IMR-90 (cell line): ENCODE data around the gene ABHD17A. TPM values are rescaled to one million over a fixed set of nuclear protein-coding genes. Genes with fewer than 3 reads are reported as not detected.
A peak's percentile ranks its signal among the peaks of the same experiment; 100 is the strongest.
"Not testable (repeated sequence)": the region's sequence is repeated elsewhere in the genome, so short reads cannot be mapped to it uniquely, and the experiment has no call there.

ENCODE experiments used
- ATAC-seq: fragments of 200-7000 bp; cut with Tn5 transposase; 2 replicates; pipeline ENCODE4 v1.9.1; 2020; ENCODE audit warnings: low read depth, mild to moderate bottlenecking, moderate library complexity
- BruUV-seq: library from RNA; stranded (reverse); fragments of 400-500 nt; replicated peaks from 2 replicates; lab custom pipeline; 2021; lab: Mats Ljungman, UMichigan
- CTCF ChIA-PET: fragments of 300-600 bp; formaldehyde crosslinking; extraction: SDS; loops from one replicate; lab custom pipeline; 2021; ENCODE audit warnings: antibody characterized with exemption; lab: Yijun Ruan, JAX
- POLR2A ChIA-PET: fragments of 300-600 bp; sonication (Branson Sonifier 250); formaldehyde crosslinking; loops from one replicate; lab custom pipeline; 2022; ENCODE audit warnings: antibody characterized with exemption; ENCODE audit not compliant: unreplicated experiment; lab: Charles Lee
- DNase-seq: peaks from one replicate; pipeline ENCODE4 v3.0.0; 2013
- H2AFZ ChIP-seq: replicated peaks from 2 replicates; pipeline ENCODE3; 2013; ENCODE audit warnings: low read length, mild to moderate bottlenecking; ENCODE audit not compliant: poor library complexity
- H2AK5ac ChIP-seq: 2 replicates; pipeline ENCODE4 v1.6.1; 2013; ENCODE audit warnings: low read depth, low read length, inconsistent platforms
- H2AK9ac ChIP-seq: replicated peaks from 2 replicates; pipeline ENCODE3; 2013; ENCODE audit warnings: mild to moderate bottlenecking, low read depth, low read length, moderate library complexity; ENCODE audit not compliant: poor library complexity
- H2BK120ac ChIP-seq: 2 replicates; pipeline ENCODE4 v1.6.1; 2013; ENCODE audit warnings: low read depth, low read length, inconsistent platforms
- H2BK15ac ChIP-seq: 3 replicates; pipeline ENCODE4 v1.6.1; 2013; ENCODE audit warnings: low read depth, low read length, inconsistent platforms
- H2BK20ac ChIP-seq: 2 replicates; pipeline ENCODE4 v1.6.1; 2013; ENCODE audit warnings: low read depth, mild to moderate bottlenecking, inconsistent platforms, low read length, moderate library complexity
- H2BK5ac ChIP-seq: 2 replicates; pipeline ENCODE4 v1.6.1; 2013; ENCODE audit warnings: mild to moderate bottlenecking, low read depth, low read length, inconsistent platforms; ENCODE audit not compliant: poor library complexity, severe bottlenecking
- H3K14ac ChIP-seq: replicated peaks from 2 replicates; pipeline ENCODE4 v1.6.1; 2013; ENCODE audit warnings: low read depth, low read length, inconsistent platforms
- H3K18ac ChIP-seq: 2 replicates; pipeline ENCODE4 v1.6.1; 2013; ENCODE audit warnings: low read depth, low read length, control low read depth
- H3K23ac ChIP-seq: 2 replicates; pipeline ENCODE4 v1.6.1; 2013; ENCODE audit warnings: low read depth, low read length, inconsistent platforms
- H3K27ac ChIP-seq: 2 replicates; pipeline ENCODE4 v1.5.1; 2013; ENCODE audit warnings: mild to moderate bottlenecking, control low read depth, low read length; ENCODE audit not compliant: insufficient read depth
- H3K27me3 ChIP-seq: 2 replicates; pipeline ENCODE4 v1.6.1; 2013; ENCODE audit warnings: low read length; ENCODE audit not compliant: control insufficient read depth, insufficient read depth
- H3K36me3 ChIP-seq: 2 replicates; pipeline ENCODE4 v1.6.1; 2013; ENCODE audit warnings: low read length, mixed read lengths; ENCODE audit not compliant: control insufficient read depth, insufficient read depth
- H3K4ac ChIP-seq: 2 replicates; pipeline ENCODE4 v1.6.1; 2013; ENCODE audit warnings: low read depth, low read length, inconsistent platforms
- H3K4me1 ChIP-seq: 2 replicates; pipeline ENCODE4 v1.6.1; 2013; ENCODE audit warnings: low read length, mixed read lengths; ENCODE audit not compliant: control insufficient read depth, insufficient read depth
- H3K4me2 ChIP-seq: 2 replicates; pipeline ENCODE4 v1.6.1; 2013; ENCODE audit warnings: low read depth, mild to moderate bottlenecking, control low read depth, low read length, moderate library complexity
- H3K4me3 ChIP-seq: 2 replicates; pipeline ENCODE4 v1.5.1; 2013; ENCODE audit warnings: low read depth, mild to moderate bottlenecking, control low read depth, low read length, moderate library complexity; ENCODE audit not compliant: insufficient read depth
- H3K56ac ChIP-seq: 2 replicates; pipeline ENCODE4 v1.6.1; 2013; ENCODE audit warnings: low read length, inconsistent platforms; ENCODE audit not compliant: insufficient read depth; ENCODE audit errors: extremely low read depth
- H3K79me1 ChIP-seq, 2 experiments: 2 replicates each; pipeline ENCODE4 v1.6.1; 2013; ENCODE audit warnings: low read length in 2 of 2, inconsistent platforms in 1 of 2, low read depth in 1 of 2
- H3K9ac ChIP-seq: 2 replicates; pipeline ENCODE4 v1.6.1; 2013; ENCODE audit warnings: low read depth, low read length, control low read depth
- H3K9me1 ChIP-seq: 2 replicates; pipeline ENCODE4 v1.6.1; 2013; ENCODE audit warnings: low read length, inconsistent platforms; ENCODE audit not compliant: insufficient read depth
- H3K9me3 ChIP-seq: 2 replicates; pipeline ENCODE4 v1.6.1; 2013; ENCODE audit warnings: low read length; ENCODE audit not compliant: control insufficient read depth, insufficient read depth
- H4K20me1 ChIP-seq: 2 replicates; pipeline ENCODE4 v1.6.1; 2013; ENCODE audit warnings: low read length, inconsistent platforms; ENCODE audit not compliant: insufficient read depth
- H4K5ac ChIP-seq: 2 replicates; pipeline ENCODE4 v1.6.1; 2013; ENCODE audit warnings: mild to moderate bottlenecking, low read depth, low read length, control low read depth
- H4K8ac ChIP-seq, 2 experiments: 2 replicates each; pipeline ENCODE4 v1.6.1; 2013; ENCODE audit warnings: low read depth in 2 of 2, low read length in 2 of 2, control low read depth in 1 of 2, inconsistent platforms in 1 of 2
- H4K91ac ChIP-seq: 2 replicates; pipeline ENCODE4 v1.6.1; 2013; ENCODE audit warnings: low read depth, low read length, inconsistent platforms; ENCODE audit not compliant: insufficient read depth
- WGBS, 2 experiments: methylation state at CpG; one replicate each; pipeline versions ENCODE4 v1.1.5 to v1.1.7; 2013; ENCODE audit warnings: missing lambda C conversion rate in 2 of 2; ENCODE audit not compliant: insufficient read length in 1 of 2; ENCODE audit errors: extremely low coverage in 2 of 2; 5-methylcytosine and 5-hydroxymethylcytosine counted together
- dilution Hi-C: fragments of 300-500 bp; cut with HindIII; formaldehyde crosslinking; loops from one replicate; pipeline ENCODE4 v1.14.3; 2018; ENCODE audit warnings: low sequenced_read_pairs; ENCODE audit not compliant: unreplicated experiment
- in situ Hi-C: fragments of 300-500 bp; cut with MboI; formaldehyde crosslinking; loops from 3 replicates; pipeline ENCODE4 v1.14.3; 2019; ENCODE audit warnings: low sequenced_read_pairs, inconsistent platforms, mixed read lengths
- intact Hi-C: fragments of 100-400 bp; cut with micrococcal nuclease; formaldehyde crosslinking; loops from 2 replicates; pipeline ENCODE4 v1.10.0; 2022
- polyA plus RNA-seq, 3 experiments: library from polyadenylated mRNA; depleted of rRNA; stranded (reverse); fragments of >200 nt; gene quantifications; 2 replicates each; pipeline ENCODE4 v1.2.3, GENCODE V29; 2012; ENCODE audit warnings: low replicate concordance in 1 of 3
- total RNA-seq: library from RNA; depleted of rRNA; stranded (reverse); fragments of >200 nt; gene quantifications from 2 replicates; pipeline ENCODE4 v1.2.3, GENCODE V29; 2012

Gene ABHD17A
- total and polyA plus RNA-seq, 2 of the 4 experiments (the other 2 are of a cell fraction) = 37.8 to 76.2 TPM

- Histone ChIP-seq H3K14ac (peak overlapping the region; percentile 91; the same call in 1 of the 2 replicates), H3K4me1 (peaks cover 12% of the 10 kb centered on the region), H2BK5ac (peak overlapping the region; percentile 74), H3K27ac (peak overlapping the region; percentile 85), H2AK5ac (peak overlapping the region; percentile 94; the same call in 1 of the 2 replicates), H3K4me2 (peak overlapping the region; percentile 82), H3K36me3 (peaks cover 19% of the 10 kb centered on the region), H4K8ac (peak overlapping the region; percentile 22 to 71; a peak in 2 of 4 replicates), H3K79me1 (peaks cover 9 to 51% of the 10 kb centered on the region in 2 experiments; a peak in 3 of 4 replicates), H3K23ac (peak overlapping the region; percentile 97), H4K20me1 (peaks cover 43% of the 10 kb centered on the region), H3K4ac (peak overlapping the region; percentile 80; the same call in 1 of the 2 replicates), H3K4me3 (peak overlapping the region; percentile 90), H3K9ac (peak overlapping the region; percentile 83), H2AK9ac (peak overlapping the region; percentile 48)
- H3K56ac ChIP-seq, H3K9me1 ChIP-seq, H4K91ac ChIP-seq, H2AFZ ChIP-seq, H2BK120ac ChIP-seq, intact Hi-C loops, H4K5ac ChIP-seq, H3K18ac ChIP-seq, POLR2A ChIA-PET, H3K27me3 ChIP-seq, DNase-seq, ATAC-seq, in situ Hi-C loops, H3K9me3 ChIP-seq, dilution Hi-C loops, BruUV-seq, H2BK20ac ChIP-seq, H2BK15ac ChIP-seq: not testable (repeated sequence)
- 0% methylated on average over 2 of the region's 11 CpGs; no CpG with 5 or more reads in 1 of the 2 experiments for WGBS, 2 experiments
- CTCF ChIA-PET = interaction anchor here (0.7 to 1.1 kb wide), 2 partner anchors 11 to 138 kb away, joined by 3 to 4 read pairs; no protein-coding TSS in a partner anchor
Observed at GRCh38 chr19:1875265-1875645, 10.0 kb downstream of the ABHD17A start.
